Chondrocyte (in vitro differentiated cells): ENCODE results near the gene TMEM121. TPM values are rescaled to one million over a fixed set of nuclear protein-coding genes. Genes with fewer than 3 reads are reported as not detected.

Experiments used
- DNase-seq: peaks from one replicate; pipeline ENCODE4 v3.0.0; 2021; ENCODE audit warnings: mixed read lengths, low spot score
- H3K27ac Mint-ChIP-seq: one replicate; pipeline ENCODE4 v1.8.0; 2021; ENCODE audit warnings: mild to moderate bottlenecking, moderate library complexity, mixed read lengths; ENCODE audit not compliant: unreplicated experiment
- H3K27me3 Mint-ChIP-seq: 2 replicates; pipeline ENCODE4 v1.8.0; 2021; ENCODE audit warnings: low read depth, mixed read lengths
- H3K36me3 Mint-ChIP-seq: 2 replicates; pipeline ENCODE4 v1.8.0; 2021; ENCODE audit warnings: low read depth, mixed read lengths
- H3K4me1 Mint-ChIP-seq: 2 replicates; pipeline ENCODE4 v1.8.0; 2021; ENCODE audit warnings: low read depth, mild to moderate bottlenecking, mixed read lengths
- H3K4me3 Mint-ChIP-seq: one replicate; pipeline ENCODE4 v1.8.0; 2021; ENCODE audit warnings: mild to moderate bottlenecking, moderate library complexity, mixed read lengths; ENCODE audit not compliant: unreplicated experiment
- H3K9me3 Mint-ChIP-seq: 2 replicates; pipeline ENCODE4 v1.8.0; 2021; ENCODE audit warnings: low read depth, mixed read lengths
- CTCF ChIP-seq: fragments of 200-600 bp; sonication (generic); IDR thresholded peaks from 2 replicates; pipeline ENCODE4 v1.5.0; 2021; ENCODE audit warnings: antibody characterized with exemption, mild to moderate bottlenecking, moderate library complexity
- long read RNA-seq: library from polyadenylated mRNA; stranded (forward); transcript quantifications from one replicate; pipeline ENCODE4 v2.0.0, GENCODE V29; 2021
- total RNA-seq: library from RNA; stranded (reverse); gene quantifications from 3 replicates; pipeline ENCODE4 v1.2.1, GENCODE V29; 2021

TMEM121 gene
- total RNA-seq: 4.4 to 8.9 TPM (median 6.0 TPM) in 3 replicates
- long read RNA-seq, transcript TMEM121-201 (2 exons, 1,532 nt): major isoform, 19 of 26 reads
- long read RNA-seq, partial matches to known transcripts: 2 of 26 reads
- long read RNA-seq, other reads (novel, unspliced or antisense): 3 of 26 reads

- Mint-ChIP-seq H3K36me3 (no peaks in the 10 kb centered on the region), H3K4me1 (peaks cover 5% of the 10 kb centered on the region), H3K4me3 (peak within 1 kb of the TSS; percentile 72), H3K27ac (peak within 1 kb of the TSS; percentile 17), H3K27me3 (no peaks in the 10 kb centered on the region), H3K9me3 (no peaks in the 10 kb centered on the region)
- peak; percentile 88 for DNase-seq
- peak; percentile 12 for TF ChIP-seq CTCF
These were observed at the start of gene TMEM121 for GRCh38 chr14:105525861-105526775. TSS of gene TMEM121 (plus strand) at chr14:105526583. CDS start at chr14:105528835, 2,252 bp downstream.

- Mint-ChIP-seq H3K27ac (peak overlapping the region; percentile 83), H3K4me1 (peaks cover 53% of the 10 kb centered on the region), H3K27me3 (no peaks in the 10 kb centered on the region), H3K9me3 (no peaks in the 10 kb centered on the region), H3K36me3 (peaks cover 2% of the 10 kb centered on the region), H3K4me3 (peak overlapping the region; percentile 79)
- no peak for TF ChIP-seq CTCF
- no peak for DNase-seq
These were observed 49.3 kb upstream of the TMEM121 start for GRCh38 chr14:105476831-105477659.

- Mint-ChIP-seq H3K9me3 (no peaks in the 10 kb centered on the region), H3K4me3 (peak overlapping the region; percentile 79), H3K36me3 (peaks cover 2% of the 10 kb centered on the region), H3K27me3 (no peaks in the 10 kb centered on the region), H3K4me1 (peaks cover 53% of the 10 kb centered on the region), H3K27ac (peak overlapping the region; percentile 78)
- TF ChIP-seq CTCF: no peak
- DNase-seq: no peak
These were observed 48.6 kb upstream of the TMEM121 start for GRCh38 chr14:105477660-105478397.

- Mint-ChIP-seq H3K36me3 (peaks cover 2% of the 10 kb centered on the region), H3K27ac (no peak overlapping the region), H3K27me3 (no peaks in the 10 kb centered on the region), H3K4me1 (peaks cover 55% of the 10 kb centered on the region), H3K9me3 (no peaks in the 10 kb centered on the region), H3K4me3 (no peak overlapping the region)
- DNase-seq: no peak
- no peak for TF ChIP-seq CTCF
These were observed 47.8 kb upstream of the TMEM121 start for GRCh38 chr14:105478398-105479251.
